HG03159 (cell line): ENCODE results near the gene KRT73.

Source experiments
- ATAC-seq: cut with Tn5 transposase; IDR thresholded peaks from one replicate; pipeline ENCODE4 v1.9.1; 2021; ENCODE audit warnings: mild to moderate bottlenecking, moderate library complexity; ENCODE audit not compliant: unreplicated experiment

KRT73 gene

DNA sequence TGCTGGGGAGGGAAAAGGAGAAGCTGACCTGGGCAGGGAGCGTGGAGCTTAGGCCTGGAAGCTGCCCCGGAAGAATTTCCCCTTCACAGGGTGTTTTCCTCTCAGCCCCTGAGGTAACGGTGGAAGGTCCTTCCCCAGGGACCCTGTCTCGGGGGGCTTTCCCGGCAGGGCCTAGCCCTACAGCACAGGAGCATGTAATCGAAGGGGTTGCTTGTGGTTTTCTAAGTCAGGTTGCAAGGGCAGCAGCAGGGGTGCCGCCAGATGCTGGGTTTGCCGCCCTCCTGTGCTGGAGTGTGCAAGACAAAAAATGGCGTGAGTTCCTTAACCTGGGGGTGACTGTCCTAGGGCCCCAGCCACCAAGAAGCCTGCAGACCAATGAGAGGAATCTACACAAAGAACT, 43.1 kb downstream of the KRT73 start:
- ATAC-seq, result no peak

GRCh38 chr12:52573743-52574142, 44.6 kb downstream of the KRT73 start, which contains the start of gene KRT74:
KRT74 (minus strand) TSS chr12:52573843; CDS start chr12:52573777, 66 bp downstream.
- no peak for ATAC-seq

DNA sequence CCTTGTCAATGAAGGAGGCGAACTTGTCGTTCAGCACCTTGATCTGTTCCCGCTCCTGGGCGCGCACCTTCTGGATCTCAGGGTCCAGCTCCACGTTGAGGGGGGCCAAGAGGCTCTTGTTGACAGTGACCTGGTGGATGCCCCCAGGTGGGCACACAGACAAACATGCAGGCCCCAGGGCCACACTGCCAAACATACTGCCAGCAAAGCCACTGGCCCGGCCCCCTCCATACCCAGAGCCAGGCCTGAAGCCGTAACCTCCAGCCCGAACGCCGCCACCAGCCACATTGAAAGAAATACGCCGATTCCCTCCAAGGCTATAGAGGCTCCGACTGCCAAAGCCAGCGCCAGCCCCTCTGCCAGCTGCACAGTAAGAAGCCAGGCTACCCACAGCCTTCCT, 45.1 kb downstream of the KRT73 start:
- ATAC-seq, result no peak

DNA sequence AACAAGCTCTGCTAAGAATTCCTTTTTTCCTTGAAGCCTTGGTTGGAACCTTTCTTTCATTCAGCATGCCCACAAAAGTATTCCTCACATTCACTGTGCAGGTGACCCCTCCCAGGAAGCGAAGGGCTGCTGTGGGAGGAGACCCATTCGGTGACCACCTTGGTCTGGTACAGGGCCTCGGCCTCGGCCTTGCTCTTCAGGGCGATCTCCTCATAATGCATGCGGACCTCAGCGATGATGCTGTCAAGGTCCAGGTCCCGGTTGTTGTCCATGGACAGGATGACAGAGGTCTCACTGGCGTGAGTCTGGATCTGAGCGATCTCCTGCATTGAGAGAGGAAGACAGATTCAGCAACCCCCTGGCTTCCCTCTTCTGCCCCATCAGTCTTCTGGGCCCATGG, 47.8 kb downstream of the KRT73 start:
- no peak for ATAC-seq

- no peak for ATAC-seq
Observed at GRCh38 chr12:52568111-52568510, 50.2 kb downstream of the KRT73 start.

GRCh38 chr12:52566847-52567291, 51.5 kb downstream of the KRT73 start:
- no peak for ATAC-seq

DNA sequence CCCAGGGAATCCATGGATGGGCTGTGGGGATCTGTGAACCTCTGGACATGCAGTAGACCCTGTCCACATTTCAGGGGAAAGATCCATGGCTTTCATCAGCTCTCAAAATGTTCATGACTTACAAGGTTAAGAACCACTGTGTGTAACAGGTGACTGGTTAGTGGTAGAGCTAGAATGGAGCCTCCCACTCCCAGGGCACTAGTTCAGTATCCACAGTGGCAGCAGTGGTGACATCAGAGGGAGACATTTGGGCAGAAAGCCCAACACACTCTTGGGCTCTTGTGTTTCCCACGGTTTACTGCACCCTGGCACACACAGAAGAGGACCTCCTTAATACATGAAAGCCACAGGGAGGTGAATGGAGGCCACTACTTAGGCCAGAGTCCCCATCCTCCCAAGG, 53.8 kb downstream of the KRT73 start:
- no peak for ATAC-seq

DNA sequence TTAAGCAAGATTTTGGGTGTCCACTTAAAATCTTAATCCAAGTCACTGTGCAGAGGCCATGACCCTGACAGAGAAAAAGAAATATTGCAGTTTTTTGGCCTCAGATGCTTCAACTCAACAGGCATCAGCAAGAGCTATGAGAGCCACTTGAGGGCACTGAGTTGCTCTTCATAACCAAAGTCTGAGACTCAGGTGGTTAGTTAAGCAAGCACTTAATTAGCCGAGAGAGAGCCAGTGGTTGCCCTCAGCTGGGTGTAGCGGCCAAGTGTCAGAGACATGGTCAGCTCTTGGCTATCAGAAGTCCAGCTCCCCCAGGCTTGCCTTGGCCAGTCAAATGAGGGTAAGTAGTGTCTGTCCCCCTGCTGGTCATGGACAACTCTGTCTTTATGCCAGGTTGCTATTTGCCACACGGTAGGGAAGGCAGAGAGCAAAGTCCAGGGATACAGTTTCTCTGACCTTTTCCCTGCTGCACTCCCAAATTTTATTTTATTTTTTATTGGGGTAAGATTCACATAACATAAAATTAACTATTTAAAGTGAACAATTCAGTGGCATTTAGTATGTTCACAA, 56.4 kb downstream of the KRT73 start:
- no peak for ATAC-seq

DNA sequence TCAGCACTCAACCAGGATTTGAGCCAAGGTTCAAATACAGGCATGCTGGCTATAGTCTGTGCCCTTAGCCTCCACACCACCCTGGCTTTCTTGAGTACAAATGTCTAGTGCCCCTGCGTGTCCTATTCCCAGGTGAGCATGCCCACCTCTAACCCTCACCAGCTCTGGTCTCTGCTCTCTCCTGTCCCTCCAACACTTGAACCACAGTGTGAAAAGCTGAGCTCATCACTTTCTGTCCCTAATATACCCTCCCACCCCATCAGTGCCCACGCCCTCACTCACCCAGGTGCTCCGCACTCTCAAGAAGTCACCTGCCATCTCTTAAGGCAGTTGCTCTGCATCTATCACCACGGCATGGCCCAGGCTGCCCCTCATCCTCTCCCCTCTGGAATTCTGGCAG, 58.4 kb downstream of the KRT73 start:
- no peak for ATAC-seq

DNA sequence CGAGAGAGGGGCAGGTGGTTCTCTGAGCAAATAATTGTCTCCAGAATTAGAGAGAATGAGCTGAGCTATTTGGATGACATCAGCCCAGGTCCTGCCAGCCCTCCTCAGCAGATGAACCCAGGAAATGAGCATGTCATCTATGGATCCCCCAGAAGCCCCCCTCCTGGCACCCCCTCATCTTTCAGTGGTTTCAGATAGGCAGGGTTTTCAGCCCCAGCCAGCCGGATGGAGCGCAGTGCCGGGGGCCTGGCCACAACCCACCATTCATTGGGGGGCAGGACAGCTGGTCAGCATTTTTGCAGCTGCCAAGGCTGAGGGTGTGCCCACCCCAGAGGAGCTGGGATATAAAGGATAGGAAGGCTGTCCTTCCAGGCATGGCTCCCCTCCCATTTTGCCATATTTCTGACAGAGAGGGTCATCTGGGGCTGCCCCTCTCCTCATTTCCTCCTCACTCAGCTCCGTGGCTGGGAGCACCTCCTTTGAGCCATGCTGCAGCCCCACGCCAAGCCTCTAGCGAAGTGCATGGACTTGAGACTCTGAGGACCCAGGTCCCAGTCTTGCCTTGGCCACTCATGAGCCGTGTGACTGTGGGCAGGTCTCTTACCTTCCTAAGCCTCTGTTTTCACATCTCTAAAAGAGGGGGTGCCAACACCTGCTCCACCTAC, 59.4 kb downstream of the KRT73 start:
- no peak for ATAC-seq
